Activated effector memory CD4-positive, alpha-beta T cell treated with anti-CD3 and anti-CD28 coated beads, Interleukin-2, amount 50 U/mL, for 16 hours (primary cell): ENCODE measurements around the gene RNF224.
A peak's percentile ranks its signal among the peaks of the same experiment; 100 is the strongest.

Experiments
- DNase-seq: peaks from one replicate; pipeline ENCODE4 v3.0.0-alpha.2; 2020

The RNF224 gene

DNA sequence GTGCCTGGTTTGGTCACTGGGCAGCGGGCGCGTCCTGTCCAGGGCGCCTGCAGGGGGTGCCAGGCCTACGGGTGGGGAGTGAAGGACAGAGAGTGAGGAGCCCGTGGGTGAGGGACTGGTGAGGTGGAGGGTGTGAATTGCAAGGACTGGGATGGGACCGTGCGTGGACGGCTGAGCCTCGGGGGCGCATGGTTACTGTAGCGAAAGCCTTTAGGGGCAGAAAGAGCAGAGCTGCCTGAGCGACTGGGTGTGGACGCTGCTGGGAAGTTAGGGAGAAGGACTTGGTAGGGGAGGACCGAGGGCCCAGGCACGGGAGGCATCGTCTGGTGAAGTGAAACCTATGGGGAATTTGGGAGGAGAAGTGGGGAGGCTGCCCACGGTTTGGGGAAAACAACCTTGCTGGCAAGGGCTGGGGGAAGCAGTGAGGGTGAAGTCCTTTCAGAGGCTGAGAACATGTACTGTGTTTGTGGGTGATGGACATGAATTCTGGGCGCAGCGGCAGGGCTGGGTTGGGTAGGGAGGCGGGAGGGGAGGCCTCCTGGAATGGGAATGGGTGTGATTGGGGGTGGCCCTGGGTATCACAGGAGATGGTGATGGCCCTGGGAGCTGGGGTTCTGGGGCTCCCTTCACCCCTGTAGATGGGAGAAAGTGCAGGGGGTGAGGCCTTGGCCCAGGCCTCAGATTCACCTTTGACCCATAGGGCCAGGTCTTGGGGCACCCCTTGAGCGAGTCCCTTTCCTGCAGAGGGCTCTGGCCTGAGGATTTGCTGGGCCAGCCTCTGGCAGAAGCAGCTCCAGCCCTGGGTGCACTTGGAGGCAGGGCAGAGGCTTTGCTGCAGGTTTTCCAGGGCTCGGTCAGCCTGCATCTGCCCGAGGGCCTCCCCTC is 48.5 kb downstream of the RNF224 start:
- DNase-seq: no peak

DNA sequence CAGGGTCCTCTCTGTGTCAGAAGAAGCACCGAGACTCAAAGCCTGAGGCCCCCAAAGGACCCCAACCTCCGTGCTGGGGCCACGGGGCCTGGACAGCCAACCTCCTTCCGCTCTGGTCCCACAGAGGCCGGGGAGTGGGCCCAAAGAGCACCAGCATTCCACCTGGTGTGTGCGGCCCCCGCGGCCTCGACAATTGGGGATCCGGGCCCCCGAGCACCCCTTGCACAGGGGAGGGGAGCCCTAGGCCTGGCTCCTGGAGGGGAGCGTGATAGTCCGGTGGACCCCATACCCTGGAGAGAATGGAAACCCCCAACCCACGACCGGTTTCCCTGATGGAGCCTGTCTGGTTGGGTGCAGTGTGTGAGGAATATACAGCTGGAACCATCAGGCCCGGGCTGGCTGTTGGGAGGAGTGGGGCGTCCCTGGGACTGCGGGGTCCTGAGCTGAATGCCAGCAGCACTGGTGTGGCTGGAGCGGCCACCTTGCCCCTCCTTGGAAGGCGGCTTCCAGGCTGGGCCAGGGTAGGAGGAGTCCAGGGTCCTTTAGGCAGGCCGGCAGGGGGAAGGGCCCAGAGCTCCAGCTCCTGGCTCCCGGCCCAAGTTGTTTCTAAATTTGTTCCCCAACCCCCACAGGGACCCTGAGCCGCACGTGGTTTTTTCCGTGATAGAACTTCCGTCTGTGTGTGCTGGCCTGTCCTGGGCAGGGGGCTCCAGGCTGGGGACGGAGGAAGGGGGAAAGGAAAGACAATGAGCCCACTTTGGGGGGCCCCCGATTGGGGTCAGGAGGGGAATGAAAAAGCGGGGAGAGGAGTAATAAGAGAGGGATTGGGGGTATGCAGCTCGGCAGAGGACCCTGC is 49.4 kb downstream of the RNF224 start:
- no peak for DNase-seq

DNA sequence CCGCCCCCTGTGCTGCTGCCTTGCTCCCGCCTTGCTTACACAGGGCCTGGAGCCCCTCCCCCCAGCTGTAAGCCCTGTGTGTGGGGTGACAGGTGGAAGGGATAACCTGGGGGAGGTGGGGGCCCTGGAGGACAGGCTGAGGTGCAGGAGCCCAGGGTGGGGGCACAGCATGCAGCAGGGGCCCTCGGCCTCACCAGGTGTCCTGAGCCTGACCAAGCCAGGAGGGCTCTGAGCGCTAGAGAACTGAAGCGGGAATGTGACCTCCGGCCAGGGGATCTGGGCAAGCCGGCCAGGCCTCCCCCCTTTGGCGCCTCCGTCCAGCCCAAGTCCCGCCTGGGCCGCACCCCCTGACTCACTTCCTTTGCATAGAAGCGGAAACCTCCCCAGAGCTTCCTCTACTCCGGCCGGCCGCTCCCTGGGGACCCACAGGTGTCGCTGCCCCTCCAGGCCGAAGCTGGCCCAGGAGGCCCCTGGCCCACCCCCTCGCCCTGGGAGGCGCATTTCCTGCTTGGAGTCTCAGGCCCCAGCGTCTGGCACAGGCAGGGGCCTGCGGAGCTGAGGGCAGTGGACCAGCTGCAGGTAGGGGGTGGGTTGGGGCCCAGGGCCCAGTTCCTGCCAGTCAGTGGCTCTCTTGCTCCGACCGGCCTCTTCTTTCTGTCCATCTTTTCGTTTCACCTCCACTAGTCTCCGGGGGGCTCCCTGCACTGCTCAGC is 50.2 kb downstream of the RNF224 start, which contains the start of gene TOR4A:
TOR4A (plus strand) TSS at position 398 of the 713 bp plus-strand sequence. CDS start 964 bp downstream, outside the sequence.
- DNase-seq: peak; percentile 74

DNA sequence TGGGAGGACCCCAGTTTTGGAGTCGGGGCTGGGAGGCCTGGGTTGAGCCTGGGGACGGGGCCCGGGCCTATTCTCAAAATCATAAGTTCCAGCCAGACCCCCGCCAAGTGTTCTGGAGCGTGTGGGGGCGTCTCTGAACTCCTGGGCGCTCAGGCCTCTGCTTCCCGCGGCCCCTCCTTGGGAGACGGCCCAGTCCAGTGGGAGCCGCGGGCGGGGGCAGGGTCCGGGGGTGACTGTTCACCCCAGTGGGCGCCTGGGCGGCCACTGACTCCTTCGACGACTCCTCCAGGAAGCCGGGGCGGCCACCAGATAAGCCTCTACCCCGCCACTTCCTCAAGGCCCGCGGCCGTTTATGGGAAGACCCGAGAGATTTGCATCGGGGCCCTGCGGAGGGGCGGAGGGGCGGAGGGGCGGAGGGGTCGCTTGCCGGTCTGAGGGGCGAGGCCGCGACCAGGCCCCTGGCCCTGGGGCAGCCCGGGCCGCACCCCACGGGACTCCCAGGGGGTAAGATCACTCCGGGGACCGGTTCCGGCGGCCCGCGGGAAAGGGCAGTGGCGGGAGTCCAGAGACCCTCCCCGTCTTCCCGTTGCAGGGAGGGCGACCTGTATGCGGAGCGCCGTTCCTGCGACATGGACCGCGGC is 50.9 kb downstream of the RNF224 start:
- no peak for DNase-seq
